ENCODE results near the gene SLC35B2. TPM values are rescaled to one million over a fixed set of nuclear protein-coding genes. Genes with fewer than 3 reads are reported as not detected.

The SLC35B2 gene
- total and polyA plus RNA-seq, 9 of the 15 experiments (the other 6 are each of a cell fraction or from before 2014, with no cell fraction given): 14.5 to 59.1 (median 47.1) TPM

GRCh38 chr6:44255105-44255808 lies 2.1 kb downstream of the SLC35B2 start:
- peak in 2 of 4 experiments; percentile 51 to 66 for DNase-seq (ENCODE audit: extremely low read depth in 1 of 4, low spot score in 3 of 4)
- FAIRE-seq: no peak
- H3K36me3 ChIP-seq (ENCODE audit: control insufficient read depth, insufficient read depth, low read length): peaks cover 81% of the 10 kb centered on the region
- H3K4me3 ChIP-seq: 0 out of 2 replicates have a peak overlapping the region, but pooled peaks have one; percentile 81
- H3K27me3 ChIP-seq (ENCODE audit: control insufficient read depth in 2 of 2, insufficient read depth in 2 of 2, low read length in 2 of 2): no peaks in the 10 kb centered on the region
- CTCF ChIA-PET (ENCODE audit: low intra/inter-chr PET ratio): no interaction called here
- H3K9me3 ChIP-seq (replicated peaks; ENCODE audit: control insufficient read depth, insufficient read depth, low read depth, low read length): no peaks in the 10 kb centered on the region
- peaks cover 24% of the 10 kb centered on the region for H3K9me1 ChIP-seq (ENCODE audit: control insufficient read depth, insufficient read depth, low read length)
- H3K9ac ChIP-seq (ENCODE audit: insufficient read depth in 1 of 2, low read depth in 2 of 2, low read length in 2 of 2): peak overlapping the region in 1 of 2 experiments; percentile 76; a peak in 2 of 4 replicates
- BruUV-seq (replicated peaks): no TSS peak
- WGBS (ENCODE audit: insufficient coverage, low coverage, missing lambda C conversion rate): 29% methylated on average over 16 of the region's 16 CpGs
- H3K4me1 ChIP-seq (replicated peaks in 1 of 2; ENCODE audit: control insufficient read depth in 2 of 2, insufficient read depth in 2 of 2, low read length in 2 of 2): peaks cover 41% of the 10 kb centered on the region in 2 experiments; a peak in 4 of 5 replicates
- H3K79me2 ChIP-seq (ENCODE audit: control insufficient read depth, insufficient read depth, low read length): peaks cover 45% of the 10 kb centered on the region
- in situ Hi-C loops (cut with MboI) (no loop called here), intact Hi-C loops (cut with micrococcal nuclease) (no loop called here)
- H3K27ac ChIP-seq (ENCODE audit: extremely low read depth, low read depth, low read length): peak overlapping the region; percentile 93; the same call in 2 of the 3 replicates
- ATAC-seq: peak; percentile 8
- POLR2A ChIA-PET: interaction anchor here (0.5 to 3.2 kb wide), 24 partner anchors 9 to 702 kb away, joined by 3 to 144 read pairs (median 4); partner anchors contain the start of genes HSP90AB1 and SLC29A1
- H4K20me1 ChIP-seq (replicated peaks; ENCODE audit: control insufficient read depth, insufficient read depth, low read length): peaks cover 60% of the 10 kb centered on the region
- H2AFZ ChIP-seq (ENCODE audit: low read depth, low read length): no peak overlapping the region
- H3K4me2 ChIP-seq (ENCODE audit: insufficient read depth, low read length): peak overlapping the region; percentile 89
- TF ChIP-seq NR2C1 (IDR thresholded peaks at IDR 0.05) (no peak), NR2C1 (tag; IDR thresholded peaks at IDR 0.05) (no peak), TEAD1 (CRISPR knock-in tag; IDR thresholded peaks at IDR 0.05) (no peak), RBM34 (IDR thresholded peaks at IDR 0.05; ENCODE audit: borderline replicate concordance, insufficient read depth, low read length) (no peak), NEUROD1 (IDR thresholded peaks at IDR 0.05; ENCODE audit: borderline replicate concordance, low read depth, low read length, partially characterized antibody) (no peak), RUNX1 (IDR thresholded peaks at IDR 0.05; ENCODE audit: low read depth) (no peak), MBD1 (CRISPR knock-in tag; IDR thresholded peaks at IDR 0.05) (no peak), CXXC5 (CRISPR knock-in tag; IDR thresholded peaks at IDR 0.05) (no peak), ZBTB33 (CRISPR knock-in tag; IDR thresholded peaks at IDR 0.05) (peak; percentile 25; the same call in 1 of the 2 replicates), BRD4 (IDR thresholded peaks at IDR 0.05) (no peak), ZNF589 (CRISPR knock-in tag; IDR thresholded peaks at IDR 0.05; ENCODE audit: low read depth) (no peak), MEF2D (tag; conservative IDR thresholded peaks at IDR 0.05; ENCODE audit: low read depth) (no peak), TCF7 (IDR thresholded peaks at IDR 0.05; ENCODE audit: borderline replicate concordance) (no peak)
- TF ChIP-seq, protein P1, sequence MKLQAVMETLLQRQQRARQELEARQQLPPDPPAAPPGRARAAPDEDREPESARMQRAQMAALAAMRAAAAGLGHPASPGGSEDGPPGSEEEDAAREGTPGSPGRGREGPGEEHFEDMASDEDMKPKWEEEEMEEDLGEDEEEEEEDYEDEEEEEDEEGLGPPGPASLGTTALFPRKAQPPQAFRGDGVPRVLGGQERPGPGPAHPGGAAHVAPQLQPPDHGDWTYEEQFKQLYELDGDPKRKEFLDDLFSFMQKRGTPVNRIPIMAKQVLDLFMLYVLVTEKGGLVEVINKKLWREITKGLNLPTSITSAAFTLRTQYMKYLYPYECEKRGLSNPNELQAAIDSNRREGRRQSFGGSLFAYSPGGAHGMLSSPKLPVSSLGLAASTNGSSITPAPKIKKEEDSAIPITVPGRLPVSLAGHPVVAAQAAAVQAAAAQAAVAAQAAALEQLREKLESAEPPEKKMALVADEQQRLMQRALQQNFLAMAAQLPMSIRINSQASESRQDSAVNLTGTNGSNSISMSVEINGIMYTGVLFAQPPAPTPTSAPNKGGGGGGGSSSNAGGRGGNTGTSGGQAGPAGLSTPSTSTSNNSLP (IDR thresholded peaks at IDR 0.05; ENCODE audit: borderline replicate concordance, low read depth, low read length): no peak

All from K562 (cell line).